Karpas-422 (cell line): Measurements from ENCODE around the gene RARRES2. TPM values are rescaled to one million over a fixed set of nuclear protein-coding genes. Genes with fewer than 3 reads are reported as not detected.

Experiments used
- DNase-seq: peaks from one replicate; pipeline ENCODE4 v3.0.0-alpha.2; 2015
- H2AFZ ChIP-seq: fragments of 200-600 bp; sonication (generic); 2 replicates; pipeline ENCODE4 v1.6.1; 2014; ENCODE audit warnings: antibody characterized with exemption, low read length, mixed read lengths
- H3K27ac ChIP-seq: fragments of 200-600 bp; sonication (generic); 2 replicates; pipeline ENCODE4 v1.5.1; 2014; ENCODE audit warnings: mild to moderate bottlenecking, low read length, moderate library complexity
- H3K27me3 ChIP-seq: fragments of 200-600 bp; sonication (generic); 2 replicates; pipeline ENCODE4 v1.6.1; 2014; ENCODE audit warnings: low read length, mixed read lengths
- H3K36me3 ChIP-seq: fragments of 200-600 bp; sonication (generic); 2 replicates; pipeline ENCODE4 v1.6.1; 2014; ENCODE audit warnings: low read length, mixed read lengths; ENCODE audit not compliant: insufficient read depth
- H3K4me1 ChIP-seq: fragments of 200-600 bp; sonication (generic); 2 replicates; pipeline ENCODE4 v1.6.1; 2014; ENCODE audit warnings: mild to moderate bottlenecking, low read length, mixed read lengths
- H3K4me2 ChIP-seq: fragments of 200-600 bp; sonication (generic); 2 replicates; pipeline ENCODE4 v1.6.1; 2014; ENCODE audit warnings: low read length, low read depth, mild to moderate bottlenecking; ENCODE audit not compliant: poor library complexity, severe bottlenecking
- H3K4me3 ChIP-seq: fragments of 200-600 bp; sonication (generic); 2 replicates; pipeline ENCODE4 v1.5.1; 2014; ENCODE audit warnings: mild to moderate bottlenecking, antibody characterized with exemption, low read length, mixed read lengths
- H3K79me2 ChIP-seq: fragments of 200-600 bp; sonication (generic); 2 replicates; pipeline ENCODE4 v1.6.1; 2014; ENCODE audit warnings: mild to moderate bottlenecking, low read length, mixed read lengths
- H3K9ac ChIP-seq: fragments of 200-600 bp; sonication (generic); 2 replicates; pipeline ENCODE4 v1.6.0; 2014; ENCODE audit warnings: low read length
- H3K9me2 ChIP-seq: fragments of 200-600 bp; sonication (generic), shearing (Covaris generic); replicated peaks from 2 replicates; pipeline ENCODE4 v1.6.0; 2014; ENCODE audit warnings: mild to moderate bottlenecking, low read length, moderate library complexity; ENCODE audit not compliant: insufficient read depth
- H3K9me3 ChIP-seq: fragments of 300-700, 200-600 bp; sonication (generic); 2 replicates; pipeline ENCODE4 v1.6.1; 2014; ENCODE audit warnings: low read length, mixed read lengths
- H4K20me1 ChIP-seq: fragments of 200-600 bp; sonication (generic); 2 replicates; pipeline ENCODE4 v1.6.1; 2014; ENCODE audit warnings: mild to moderate bottlenecking, antibody characterized with exemption, low read length, low read depth; ENCODE audit not compliant: insufficient read depth
- total RNA-seq: library from RNA; depleted of rRNA; stranded (reverse); fragments of >200 nt; shearing (Covaris generic); gene quantifications from 2 replicates; pipeline ENCODE4 v1.2.3, GENCODE V29; 2014; ENCODE audit warnings: low replicate concordance

RARRES2 gene
- total RNA-seq, 1 experiment from 2014 or later: not detected

DNA sequence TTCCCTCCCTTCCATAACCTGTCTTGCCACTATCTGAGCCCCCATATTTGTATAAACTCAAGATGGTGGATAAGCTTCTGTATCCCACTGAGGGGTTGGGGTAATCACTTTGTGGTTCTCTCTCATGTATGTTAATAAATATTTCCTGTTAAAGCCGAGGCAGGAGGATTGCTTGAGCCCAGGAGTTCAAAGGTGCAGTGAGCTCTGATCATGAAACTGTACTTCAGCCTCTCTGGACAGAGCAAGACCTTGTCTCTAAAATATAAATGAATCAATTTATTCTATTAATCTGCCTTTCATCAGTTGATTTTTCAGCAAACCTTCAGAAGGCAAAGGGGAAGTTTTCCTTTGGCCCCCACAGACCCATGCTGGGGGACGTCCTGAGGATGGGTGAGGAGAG is 1.8 kb upstream of the RARRES2 start:
- Histone ChIP-seq H3K27me3 (no peaks in the 10 kb centered on the region), H3K9me2 (no peaks in the 10 kb centered on the region), H3K9ac (no peak overlapping the region), H2AFZ (no peak overlapping the region), H3K4me1 (no peaks in the 10 kb centered on the region), H4K20me1 (no peaks in the 10 kb centered on the region), H3K9me3 (peaks cover 6% of the 10 kb centered on the region; the same call in 1 of the 2 replicates), H3K36me3 (no peaks in the 10 kb centered on the region), H3K79me2 (no peaks in the 10 kb centered on the region), H3K4me3 (no peak overlapping the region), H3K4me2 (no peak overlapping the region), H3K27ac (no peak overlapping the region)
- no peak for DNase-seq

DNA sequence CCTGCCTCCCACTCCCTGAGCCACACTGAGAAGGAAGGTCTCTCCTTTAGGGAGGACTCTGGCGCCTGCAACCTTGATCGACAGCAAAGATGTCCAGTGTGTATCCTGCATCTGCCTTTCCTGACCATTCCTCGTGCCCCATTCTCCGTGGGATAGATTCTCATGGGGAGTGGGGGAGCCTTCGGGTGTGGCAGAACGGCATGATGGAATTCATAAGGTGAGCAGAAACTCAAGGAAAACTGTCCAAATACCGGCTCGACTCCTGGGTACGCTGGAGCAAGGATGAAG is 636 bp upstream of the RARRES2 start:
- no peak overlapping the region for H3K4me2 ChIP-seq
- no peaks in the 10 kb centered on the region for H3K4me1 ChIP-seq
- DNase-seq: no peak
- H3K27ac ChIP-seq: no peak overlapping the region
- H3K36me3 ChIP-seq: no peaks in the 10 kb centered on the region
- no peaks in the 10 kb centered on the region for H3K79me2 ChIP-seq
- H3K27me3 ChIP-seq: no peaks in the 10 kb centered on the region
- no peaks in the 10 kb centered on the region for H3K9me2 ChIP-seq
- H2AFZ ChIP-seq: no peak overlapping the region
- peaks cover 6% of the 10 kb centered on the region; the same call in 1 of the 2 replicates for H3K9me3 ChIP-seq
- no peaks in the 10 kb centered on the region for H4K20me1 ChIP-seq
- no peak overlapping the region for H3K4me3 ChIP-seq
- H3K9ac ChIP-seq: no peak overlapping the region

DNA sequence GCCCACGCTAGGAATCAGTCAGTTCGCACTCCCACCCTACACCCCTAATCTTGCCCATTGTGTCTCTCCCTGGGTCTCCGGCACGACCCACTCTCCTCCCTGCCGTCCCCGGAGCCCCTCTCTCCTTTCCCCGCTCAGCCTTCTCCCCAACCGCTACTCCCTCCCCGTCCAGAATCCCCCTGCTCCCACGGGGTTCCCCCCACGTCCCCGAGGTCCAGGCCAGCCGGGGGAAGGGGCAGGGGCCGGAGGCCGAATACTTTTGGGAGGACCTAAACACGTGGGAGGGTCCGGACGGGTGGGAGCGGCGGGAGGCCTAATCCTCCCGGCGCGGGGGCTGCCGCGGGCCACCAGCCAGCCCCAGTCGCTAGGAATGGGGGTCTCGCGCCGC is 560 bp downstream of the RARRES2 start:
- Histone ChIP-seq H3K79me2 (no peaks in the 10 kb centered on the region), H3K36me3 (no peaks in the 10 kb centered on the region), H3K9me3 (peaks cover 6% of the 10 kb centered on the region; the same call in 1 of the 2 replicates), H3K4me3 (no peak overlapping the region), H4K20me1 (no peaks in the 10 kb centered on the region), H3K4me1 (no peaks in the 10 kb centered on the region), H3K9ac (no peak overlapping the region), H2AFZ (no peak overlapping the region), H3K27me3 (no peaks in the 10 kb centered on the region), H3K4me2 (no peak overlapping the region), H3K9me2 (no peaks in the 10 kb centered on the region), H3K27ac (no peak overlapping the region)
- DNase-seq: no peak

DNA sequence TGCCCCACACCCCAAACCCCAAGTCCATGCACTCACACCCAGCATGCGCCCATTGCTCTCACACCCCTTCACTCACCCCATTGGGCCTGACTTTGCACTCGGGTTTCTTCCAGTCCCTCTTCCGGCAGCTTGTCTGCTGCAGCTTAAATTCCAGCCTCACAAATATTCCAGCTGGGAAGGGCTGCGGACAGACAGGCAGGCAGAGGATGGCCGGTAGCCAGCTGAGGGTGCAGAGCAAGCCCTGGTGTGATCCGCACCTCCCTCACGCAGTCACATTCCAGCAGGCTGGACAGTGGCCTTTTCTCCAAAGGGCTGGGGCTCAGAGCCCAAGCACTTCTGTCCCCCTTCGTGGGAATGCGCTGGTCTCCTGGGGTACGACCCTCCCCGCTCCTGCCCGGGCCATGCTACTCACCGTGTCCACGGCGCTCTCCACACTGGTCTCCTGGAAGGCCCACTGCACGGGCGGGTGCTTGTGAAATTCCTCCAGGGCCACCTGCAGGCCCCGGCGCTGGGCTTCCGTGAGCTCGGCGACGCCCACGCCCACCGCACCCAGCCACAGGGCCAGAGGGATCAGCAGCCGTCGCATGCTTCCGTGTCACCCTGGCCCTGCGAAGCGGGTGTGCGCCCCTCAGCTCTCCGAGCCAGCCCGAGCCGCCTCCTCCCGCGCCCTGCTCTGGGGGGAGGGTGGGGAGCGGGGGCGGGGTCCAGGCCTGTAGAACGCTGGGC is 1.2 kb downstream of the RARRES2 start:
- Histone ChIP-seq H2AFZ (no peak overlapping the region), H3K9ac (no peak overlapping the region), H3K4me2 (no peak overlapping the region), H3K4me3 (no peak overlapping the region), H3K27ac (no peak overlapping the region), H3K9me2 (no peaks in the 10 kb centered on the region), H3K27me3 (no peaks in the 10 kb centered on the region), H3K4me1 (no peaks in the 10 kb centered on the region), H3K79me2 (no peaks in the 10 kb centered on the region), H3K36me3 (no peaks in the 10 kb centered on the region), H3K9me3 (peaks cover 6% of the 10 kb centered on the region; the same call in 1 of the 2 replicates), H4K20me1 (no peaks in the 10 kb centered on the region)
- no peak for DNase-seq

DNA sequence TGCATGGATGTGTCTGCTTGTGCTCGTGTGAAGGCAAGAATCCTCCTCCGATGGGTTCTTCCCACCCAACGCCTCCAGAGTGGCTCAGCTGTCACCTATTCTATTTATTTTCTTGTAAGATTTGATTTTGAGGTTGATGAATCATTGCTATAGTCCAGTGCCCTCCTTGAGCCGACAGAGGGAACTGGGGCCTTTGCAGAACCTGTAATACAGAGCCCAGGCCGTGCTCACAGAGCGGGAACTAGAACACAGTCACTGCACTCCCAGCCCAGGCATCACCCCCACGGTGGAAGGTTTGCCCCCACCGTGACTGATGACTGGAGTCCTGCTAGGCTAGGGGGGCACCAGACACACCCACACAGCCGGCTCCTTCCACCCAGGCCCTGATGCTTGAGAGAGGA is 2.0 kb downstream of the RARRES2 start:
- no peak for DNase-seq
- Histone ChIP-seq H3K27ac (no peak overlapping the region), H3K36me3 (no peaks in the 10 kb centered on the region), H2AFZ (no peak overlapping the region), H3K4me2 (no peak overlapping the region), H3K4me1 (no peaks in the 10 kb centered on the region), H3K4me3 (no peak overlapping the region), H3K9me2 (no peaks in the 10 kb centered on the region), H3K9me3 (peaks cover 6% of the 10 kb centered on the region; the same call in 1 of the 2 replicates), H3K9ac (no peak overlapping the region), H4K20me1 (no peaks in the 10 kb centered on the region), H3K27me3 (no peaks in the 10 kb centered on the region), H3K79me2 (no peaks in the 10 kb centered on the region)

DNA sequence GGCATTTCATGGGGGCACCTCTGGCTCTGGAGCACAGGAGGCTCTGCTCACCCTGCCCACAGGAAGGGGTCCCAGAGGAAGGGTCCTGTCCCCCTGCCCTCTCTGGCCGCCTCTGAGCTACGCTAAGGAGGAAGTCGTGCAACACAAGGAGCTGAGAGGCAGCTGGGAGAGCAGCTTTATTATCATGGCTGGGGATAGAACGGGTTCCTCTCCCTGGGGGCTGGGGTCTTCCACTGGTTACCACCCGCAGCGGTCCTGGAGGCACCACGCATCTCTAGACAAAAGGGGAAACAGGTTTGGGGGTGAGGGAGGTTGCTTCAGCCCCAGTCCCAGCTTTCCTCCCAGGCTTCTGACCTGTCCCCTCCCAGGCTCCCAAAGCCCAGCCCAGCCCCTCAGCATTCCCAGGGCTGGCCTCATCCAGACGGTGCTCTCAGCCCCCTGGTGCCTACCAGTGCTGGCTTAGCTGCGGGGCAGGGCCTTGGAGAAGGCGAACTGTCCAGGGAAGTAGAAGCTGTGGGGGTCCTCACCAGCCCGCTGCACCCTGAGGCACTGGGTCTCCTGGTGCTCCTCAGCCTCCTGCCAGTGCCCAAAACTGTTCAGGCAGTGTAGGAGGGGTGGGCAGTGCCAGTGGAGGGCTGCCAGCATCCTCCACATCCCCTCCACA is 3.1 kb downstream of the RARRES2 start:
- no peak overlapping the region for H2AFZ ChIP-seq
- no peak overlapping the region for H3K4me3 ChIP-seq
- no peaks in the 10 kb centered on the region for H3K9me2 ChIP-seq
- no peaks in the 10 kb centered on the region for H3K27me3 ChIP-seq
- H3K4me1 ChIP-seq: no peaks in the 10 kb centered on the region
- DNase-seq: no peak
- no peaks in the 10 kb centered on the region for H3K79me2 ChIP-seq
- no peaks in the 10 kb centered on the region for H3K9me3 ChIP-seq
- no peaks in the 10 kb centered on the region for H3K36me3 ChIP-seq
- no peaks in the 10 kb centered on the region for H4K20me1 ChIP-seq
- H3K9ac ChIP-seq: no peak overlapping the region
- no peak overlapping the region for H3K4me2 ChIP-seq
- H3K27ac ChIP-seq: no peak overlapping the region

DNA sequence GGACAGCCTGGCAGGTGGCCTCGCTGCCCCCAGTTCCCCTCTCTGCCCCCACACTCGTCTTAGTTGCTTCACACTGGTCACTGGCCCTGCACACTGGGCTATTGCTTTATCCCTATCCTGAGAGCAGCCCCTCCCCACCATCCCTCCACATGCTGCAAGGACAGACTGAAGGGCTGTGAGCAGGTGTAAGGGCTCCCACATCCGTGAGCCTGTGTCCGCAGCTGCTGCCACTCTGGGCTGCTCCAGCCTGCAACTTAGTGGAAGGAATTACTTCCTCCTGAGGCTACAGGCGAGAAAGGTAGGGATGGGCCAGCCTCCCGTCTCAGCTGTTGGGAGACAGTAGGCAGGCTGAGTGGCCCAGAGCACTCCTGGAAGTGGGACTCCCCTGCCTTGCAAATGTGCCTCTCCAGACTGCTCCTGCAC is 3.8 kb downstream of the RARRES2 start:
- no peak for DNase-seq
- no peaks in the 10 kb centered on the region for H3K27me3 ChIP-seq
- H3K4me3 ChIP-seq: no peak overlapping the region
- no peaks in the 10 kb centered on the region for H3K9me2 ChIP-seq
- H4K20me1 ChIP-seq: no peaks in the 10 kb centered on the region
- no peak overlapping the region for H3K9ac ChIP-seq
- H3K79me2 ChIP-seq: no peaks in the 10 kb centered on the region
- H3K9me3 ChIP-seq: no peaks in the 10 kb centered on the region
- no peak overlapping the region for H3K4me2 ChIP-seq
- H3K4me1 ChIP-seq: no peaks in the 10 kb centered on the region
- no peaks in the 10 kb centered on the region for H3K36me3 ChIP-seq
- H2AFZ ChIP-seq: no peak overlapping the region
- no peak overlapping the region for H3K27ac ChIP-seq

DNA sequence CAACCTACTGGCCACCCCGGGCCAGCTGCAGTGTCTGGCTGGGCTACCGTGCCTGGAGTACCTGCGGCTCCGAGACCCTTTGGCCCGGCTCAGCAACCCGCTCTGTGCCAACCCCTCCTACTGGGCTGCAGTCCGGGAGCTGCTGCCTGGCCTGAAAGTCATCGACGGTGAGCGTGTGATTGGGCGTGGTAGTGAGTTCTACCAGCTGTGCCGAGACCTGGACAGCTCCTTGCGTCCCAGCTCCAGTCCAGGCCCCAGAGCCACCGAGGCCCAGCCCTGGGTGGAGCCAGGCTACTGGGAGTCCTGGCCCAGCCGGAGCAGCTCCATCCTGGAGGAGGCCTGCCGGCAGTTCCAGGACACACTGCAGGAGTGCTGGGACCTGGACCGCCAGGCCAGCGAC is 4.2 kb downstream of the RARRES2 start:
- Histone ChIP-seq H3K27me3 (no peaks in the 10 kb centered on the region), H3K9ac (no peak overlapping the region), H2AFZ (no peak overlapping the region), H4K20me1 (no peaks in the 10 kb centered on the region), H3K9me3 (no peaks in the 10 kb centered on the region), H3K9me2 (no peaks in the 10 kb centered on the region), H3K4me1 (no peaks in the 10 kb centered on the region), H3K4me2 (no peak overlapping the region), H3K36me3 (no peaks in the 10 kb centered on the region), H3K4me3 (no peak overlapping the region), H3K79me2 (no peaks in the 10 kb centered on the region), H3K27ac (no peak overlapping the region)
- DNase-seq: no peak
